Neutrophil (primary cell): Measurements from ENCODE around the gene SLC4A8.

ENCODE experiments used
- H3K27ac ChIP-seq: fragments of 200-600 bp; sonication (generic); 2 replicates; pipeline ENCODE4 v1.5.1; 2016; ENCODE audit warnings: mild to moderate bottlenecking, moderate library complexity
- H3K27me3 ChIP-seq: fragments of 200-600 bp; sonication (generic); 2 replicates; pipeline ENCODE4 v1.6.0; 2016; ENCODE audit warnings: mild to moderate bottlenecking
- H3K36me3 ChIP-seq: fragments of 200-600 bp; sonication (generic); 2 replicates; pipeline ENCODE4 v1.5.1; 2017
- H3K4me1 ChIP-seq, 2 experiments: fragments of 200-600 bp in 1 of 2; sonication (generic) in 1 of 2; 1 replicate in 1 of 2; 2 replicates in 1 of 2; pipeline versions ENCODE4 v1.5.1 to v1.6.1; 2013 to 2016; ENCODE audit warnings: low read depth in 1 of 2, low read length in 1 of 2, mild to moderate bottlenecking in 1 of 2, moderate library complexity in 1 of 2; ENCODE audit not compliant: control insufficient read depth in 1 of 2, insufficient read depth in 1 of 2
- H3K4me3 ChIP-seq, 2 experiments: fragments of 200-600 bp in 1 of 2; sonication (generic) in 1 of 2; 1 replicate in 1 of 2; 2 replicates in 1 of 2; pipeline ENCODE4 v1.5.1; 2013 to 2016; ENCODE audit warnings: low read depth in 1 of 2, low read length in 1 of 2, mild to moderate bottlenecking in 1 of 2, moderate library complexity in 1 of 2
- H3K9me3 ChIP-seq: fragments of 200-600 bp; sonication (generic); 2 replicates; pipeline ENCODE4 v1.5.1; 2016
- TF ChIP-seq, protein P1 (sequence below): fragments of 200-600 bp; sonication (generic); IDR thresholded peaks from 2 replicates; pipeline ENCODE4 v1.5.1; 2016; ENCODE audit warnings: antibody characterized with exemption

Gene SLC4A8

DNA sequence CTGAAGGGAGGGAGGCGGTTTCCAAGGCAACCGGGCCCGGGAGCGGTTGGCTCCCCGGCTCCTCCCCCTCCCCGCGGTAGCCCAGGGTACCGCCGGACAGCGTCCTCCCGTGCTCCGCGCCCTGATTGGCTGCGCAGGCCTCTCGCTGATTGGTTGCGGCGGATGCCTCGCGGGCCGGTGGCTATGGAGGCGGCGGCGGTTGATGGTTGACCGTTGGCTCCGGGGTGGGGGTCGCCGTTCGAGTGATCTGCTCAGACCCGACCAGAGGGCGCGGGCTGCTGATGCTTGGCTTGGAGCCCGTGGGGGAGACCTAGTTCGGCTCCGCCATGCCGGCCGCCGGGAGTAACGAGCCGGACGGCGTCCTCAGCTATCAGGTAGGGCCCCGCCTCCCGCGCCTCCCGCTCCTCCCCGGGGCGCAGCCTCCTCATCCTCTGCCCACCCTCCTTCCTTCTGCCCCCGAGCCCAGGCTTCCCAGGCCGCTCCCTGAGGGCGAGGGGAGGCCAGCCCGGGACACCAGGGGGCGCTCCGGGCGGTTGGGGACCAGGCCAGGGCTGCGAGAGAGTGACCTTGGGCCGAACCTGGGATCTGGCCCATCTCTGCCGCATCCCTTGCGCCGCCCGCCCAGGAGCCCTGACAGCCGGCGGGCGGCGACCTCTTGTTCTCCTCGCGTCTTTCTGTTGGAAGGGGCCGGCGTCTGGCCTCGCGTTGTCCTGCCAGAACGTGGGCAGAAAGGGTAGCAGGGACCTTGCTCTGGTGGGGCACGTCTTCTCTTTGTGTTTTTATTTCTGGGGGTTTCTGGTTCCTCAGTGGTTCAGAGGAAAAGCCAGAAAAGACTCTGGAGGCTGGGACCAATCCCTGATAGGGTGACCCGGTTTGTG, at the start of gene SLC4A8:
TSS of gene SLC4A8 (plus strand) at position 170 of the 878 bp plus-strand sequence. CDS start at position 327, 157 bp downstream.
- H3K9me3 ChIP-seq = no peaks in the 10 kb centered on the region
- peak within 1 kb of the TSS; percentile 42 to 58 for H3K4me3 ChIP-seq
- H3K27ac ChIP-seq = no peak within 1 kb of the TSS
- peaks cover 0 to 8% of the 10 kb centered on the region in 2 experiments for H3K4me1 ChIP-seq
- peaks cover 54% of the 10 kb centered on the region for H3K27me3 ChIP-seq
- H3K36me3 ChIP-seq = no peaks in the 10 kb centered on the region
- TF ChIP-seq, protein P1, sequence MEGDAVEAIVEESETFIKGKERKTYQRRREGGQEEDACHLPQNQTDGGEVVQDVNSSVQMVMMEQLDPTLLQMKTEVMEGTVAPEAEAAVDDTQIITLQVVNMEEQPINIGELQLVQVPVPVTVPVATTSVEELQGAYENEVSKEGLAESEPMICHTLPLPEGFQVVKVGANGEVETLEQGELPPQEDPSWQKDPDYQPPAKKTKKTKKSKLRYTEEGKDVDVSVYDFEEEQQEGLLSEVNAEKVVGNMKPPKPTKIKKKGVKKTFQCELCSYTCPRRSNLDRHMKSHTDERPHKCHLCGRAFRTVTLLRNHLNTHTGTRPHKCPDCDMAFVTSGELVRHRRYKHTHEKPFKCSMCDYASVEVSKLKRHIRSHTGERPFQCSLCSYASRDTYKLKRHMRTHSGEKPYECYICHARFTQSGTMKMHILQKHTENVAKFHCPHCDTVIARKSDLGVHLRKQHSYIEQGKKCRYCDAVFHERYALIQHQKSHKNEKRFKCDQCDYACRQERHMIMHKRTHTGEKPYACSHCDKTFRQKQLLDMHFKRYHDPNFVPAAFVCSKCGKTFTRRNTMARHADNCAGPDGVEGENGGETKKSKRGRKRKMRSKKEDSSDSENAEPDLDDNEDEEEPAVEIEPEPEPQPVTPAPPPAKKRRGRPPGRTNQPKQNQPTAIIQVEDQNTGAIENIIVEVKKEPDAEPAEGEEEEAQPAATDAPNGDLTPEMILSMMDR = no peak

DNA sequence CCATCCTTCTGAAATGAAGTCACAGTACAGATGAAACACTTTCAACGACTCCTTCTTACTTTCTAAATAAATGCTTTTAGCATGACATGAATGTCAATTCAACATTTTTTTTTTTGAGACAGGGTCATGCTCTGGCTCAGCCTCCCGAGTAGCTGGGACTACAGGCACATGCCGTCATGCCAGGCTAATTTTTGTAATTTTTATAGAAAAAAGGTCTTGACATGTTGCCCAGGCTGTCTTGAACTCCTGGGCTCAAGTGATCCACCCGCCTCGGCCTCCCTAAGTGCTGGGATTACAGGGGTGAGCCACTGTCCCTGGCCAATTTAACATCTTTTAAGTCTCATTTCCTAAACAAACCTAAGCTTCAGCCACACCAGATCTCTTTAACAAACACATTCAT, 49.8 kb upstream of the SLC4A8 start:
- Histone ChIP-seq H3K9me3 (no peaks in the 10 kb centered on the region), H3K4me3 (no peak overlapping the region), H3K36me3 (no peaks in the 10 kb centered on the region), H3K27ac (no peak overlapping the region), H3K4me1 (peaks cover 0 to 9% of the 10 kb centered on the region in 2 experiments), H3K27me3 (no peaks in the 10 kb centered on the region)
- TF ChIP-seq, protein P1 = no peak

DNA sequence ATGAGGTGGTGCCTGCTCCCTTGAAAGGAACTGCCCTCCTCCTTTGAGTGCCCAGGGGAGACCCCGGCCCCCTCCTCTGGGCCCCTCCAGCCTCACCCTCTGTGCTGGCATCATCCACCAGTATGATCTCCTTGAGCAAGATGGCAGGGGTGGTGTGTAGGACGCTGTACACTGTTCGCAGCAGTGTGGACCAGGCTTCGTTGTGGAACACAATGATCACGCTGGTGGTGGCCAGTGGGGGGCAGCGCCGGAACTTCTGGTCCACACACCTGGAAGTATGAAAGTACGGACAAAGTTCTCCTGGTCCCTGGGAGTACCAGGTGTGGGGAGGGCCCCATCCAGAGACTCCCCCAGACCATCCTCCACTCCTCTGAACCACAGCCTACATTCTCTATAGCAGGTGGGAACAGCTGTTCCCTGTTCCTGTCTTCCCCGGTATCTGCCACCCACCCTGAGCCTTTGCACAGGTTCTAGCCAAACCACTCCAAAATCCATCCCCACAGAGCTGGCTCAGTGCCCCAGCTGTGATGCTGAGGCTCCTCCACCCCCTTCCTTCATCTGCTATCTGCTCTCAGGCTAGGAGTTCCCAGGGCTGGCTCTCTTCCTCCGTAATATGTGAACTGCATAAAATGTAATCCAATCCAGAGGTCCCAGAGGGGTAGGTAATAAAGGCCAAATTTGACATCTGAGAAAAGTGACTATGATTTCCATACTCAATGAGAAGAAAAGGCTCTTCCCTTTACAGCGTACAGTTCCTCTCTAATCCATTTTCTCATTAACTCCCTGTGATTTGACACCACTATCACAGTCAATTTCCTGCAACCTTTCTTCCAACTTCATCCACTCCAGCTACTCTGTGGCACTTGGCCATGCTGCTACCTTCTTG, 47.3 kb upstream of the SLC4A8 start:
- H3K4me1 ChIP-seq = peaks cover 0 to 7% of the 10 kb centered on the region in 2 experiments
- TF ChIP-seq, protein P1 = no peak
- no peaks in the 10 kb centered on the region for H3K27me3 ChIP-seq
- no peak overlapping the region for H3K27ac ChIP-seq
- no peaks in the 10 kb centered on the region for H3K36me3 ChIP-seq
- no peaks in the 10 kb centered on the region for H3K9me3 ChIP-seq
- no peak overlapping the region for H3K4me3 ChIP-seq

DNA sequence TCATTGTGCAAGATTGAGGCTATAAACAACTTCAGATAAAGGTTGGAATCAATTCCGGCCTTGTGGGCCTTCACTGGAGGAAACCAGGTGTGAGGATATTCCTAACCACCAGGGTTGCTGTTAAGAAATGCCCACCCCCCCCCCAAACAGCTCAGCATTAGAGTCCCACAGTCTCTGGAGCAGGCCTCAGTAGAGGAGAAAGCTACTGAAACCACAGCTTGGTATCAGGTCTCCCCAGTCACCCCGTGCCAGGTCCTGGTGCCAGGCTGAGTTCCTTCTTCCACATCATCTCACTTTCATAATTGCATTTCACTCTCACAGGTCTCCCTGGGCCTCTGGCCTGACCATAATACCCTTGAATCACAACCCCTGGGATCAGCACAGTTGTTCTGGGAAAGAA, 45.9 kb upstream of the SLC4A8 start:
- Histone ChIP-seq H3K4me3 (no peak overlapping the region), H3K36me3 (no peaks in the 10 kb centered on the region), H3K4me1 (no peaks in the 10 kb centered on the region), H3K27me3 (no peaks in the 10 kb centered on the region), H3K9me3 (no peaks in the 10 kb centered on the region), H3K27ac (no peak overlapping the region)
- TF ChIP-seq, protein P1 = no peak

DNA sequence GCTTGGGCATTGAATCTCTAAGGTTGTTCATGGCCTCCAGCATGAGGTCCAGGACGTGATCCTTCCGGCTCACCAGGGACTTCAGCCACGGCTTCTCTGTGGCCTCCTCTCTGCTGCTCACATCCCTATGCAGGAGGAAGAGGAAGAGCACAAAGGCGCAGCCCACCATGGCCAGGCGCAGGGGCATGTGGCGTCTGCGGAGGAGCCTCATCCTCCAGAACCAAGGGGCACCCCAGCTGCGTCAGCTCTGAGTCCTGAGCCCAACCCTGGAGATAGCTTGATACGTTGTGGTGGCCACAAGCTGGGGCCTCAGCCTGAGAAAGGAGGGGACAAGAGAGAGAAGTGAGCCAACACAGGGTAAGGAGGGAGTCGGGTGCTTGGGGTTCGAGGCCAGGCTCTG, 45.1 kb upstream of the SLC4A8 start:
- no peaks in the 10 kb centered on the region for H3K9me3 ChIP-seq
- TF ChIP-seq, protein P1 = no peak
- no peaks in the 10 kb centered on the region for H3K36me3 ChIP-seq
- no peak overlapping the region for H3K4me3 ChIP-seq
- no peaks in the 10 kb centered on the region for H3K4me1 ChIP-seq
- no peak overlapping the region for H3K27ac ChIP-seq
- no peaks in the 10 kb centered on the region for H3K27me3 ChIP-seq
